HepG2 (cell line): ENCODE results near the gene CCL19. TPM values are rescaled to one million over a fixed set of nuclear protein-coding genes. Genes with fewer than 3 reads are reported as not detected.
A peak's percentile ranks its signal among the peaks of the same experiment; 100 is the strongest.

Experiments
- AHDC1 ChIP-seq: sonication (generic); formaldehyde crosslinking; IDR thresholded peaks from 2 replicates; pipeline ENCODE4 v1.5.1; 2020; ENCODE audit warnings: mild to moderate bottlenecking, missing genetic modification reagents, borderline replicate concordance
- FOXP1 ChIP-seq, 2 experiments: fragments of 450-650 bp in 1 of 2; IDR thresholded peaks; 2 replicates each; pipeline ENCODE4 v1.6.1; 2017 to 2018; ENCODE audit warnings: antibody characterized with exemption in 1 of 2
- GTF3A ChIP-seq: sonication (generic); formaldehyde crosslinking; conservative IDR thresholded peaks from 2 replicates; pipeline ENCODE4 v1.4.0; 2020; ENCODE audit warnings: mild to moderate bottlenecking, missing genetic modification reagents
- MEIS2 ChIP-seq: sonication (generic); formaldehyde crosslinking; IDR thresholded peaks from 2 replicates; pipeline ENCODE4 v1.9.0; 2021; ENCODE audit warnings: mild to moderate bottlenecking, missing genetic modification reagents
- NCOR1 ChIP-seq: fragments of 200-600 bp; sonication (generic); IDR thresholded peaks from 2 replicates; pipeline ENCODE4 v1.7.0; 2017; ENCODE audit warnings: antibody characterized with exemption, low read length, borderline replicate concordance
- ZFAT ChIP-seq: sonication (generic); formaldehyde crosslinking; conservative IDR thresholded peaks from 2 replicates; pipeline ENCODE4 v1.8.1; 2023; ENCODE audit warnings: missing genetic modification reagents, inconsistent platforms
- ZNF34 ChIP-seq: sonication (generic); formaldehyde crosslinking; IDR thresholded peaks from 2 replicates; pipeline ENCODE4 v1.4.0; 2020; ENCODE audit warnings: mild to moderate bottlenecking, missing genetic modification reagents, borderline replicate concordance
- ZNF564 ChIP-seq: sonication (generic); formaldehyde crosslinking; IDR thresholded peaks from 2 replicates; pipeline ENCODE4 v1.8.1; 2023; ENCODE audit warnings: mild to moderate bottlenecking, missing genetic modification reagents
- ZNF572 ChIP-seq: sonication (generic); formaldehyde crosslinking; IDR thresholded peaks from 2 replicates; pipeline ENCODE4 v1.5.1; 2020; ENCODE audit warnings: mild to moderate bottlenecking, missing genetic modification reagents
- ZNF644 ChIP-seq: IDR thresholded peaks from 2 replicates; pipeline ENCODE4 v1.6.1; 2016; ENCODE audit warnings: low read depth
- ZNF768 ChIP-seq: sonication (generic); formaldehyde crosslinking; IDR thresholded peaks from 2 replicates; pipeline ENCODE4 v1.4.0; 2020; ENCODE audit warnings: missing genetic modification reagents
- ZSCAN20 ChIP-seq: sonication (generic); formaldehyde crosslinking; IDR thresholded peaks from 2 replicates; pipeline ENCODE4 v1.4.0; 2020; ENCODE audit warnings: missing genetic modification reagents, mild to moderate bottlenecking, borderline replicate concordance
- polyA plus RNA-seq, 8 experiments: library from polyadenylated mRNA; depleted of rRNA in 3 of 8; stranded (reverse) in 7 of 8; unstranded in 1 of 8; fragments of >200 nt; fragmentation: Illumina TruSeq in 4 of 8; extraction: Trizol in 4 of 8; gene quantifications; 2 replicates each; pipeline versions ENCODE4 v1.2.1 to v1.2.3, GENCODE V29; 2011 to 2016; ENCODE audit warnings: low read depth in 4 of 8, missing spikeins in 1 of 8, mixed read lengths in 1 of 8; ENCODE audit not compliant: insufficient read depth in 1 of 8
- total RNA-seq, 5 experiments: library from RNA; depleted of rRNA; stranded (reverse); fragments of >200 nt; fragmentation: Illumina TruSeq; extraction: Trizol; gene quantifications; 2 replicates each; pipeline ENCODE4 v1.2.3, GENCODE V29; 2016; ENCODE audit warnings: low read depth in 1 of 5
- TF ChIP-seq, protein P1 (sequence below): fragments of 450-650 bp; IDR thresholded peaks from 2 replicates; pipeline ENCODE4 v1.6.1; 2017; ENCODE audit warnings: mild to moderate bottlenecking
- TF ChIP-seq, protein P2 (sequence below), 2 experiments: fragments of 450-650 bp in 1 of 2; sonication (generic) in 1 of 2; formaldehyde crosslinking; IDR thresholded peaks; 2 replicates each; pipeline versions ENCODE4 v1.5.0 to v1.8.0; 2020 to 2022; ENCODE audit warnings: mild to moderate bottlenecking in 1 of 2, missing genetic modification reagents in 1 of 2
- TF ChIP-seq, protein P3 (sequence below): sonication (generic); formaldehyde crosslinking; IDR thresholded peaks from 2 replicates; pipeline ENCODE4 v1.4.0; 2020; ENCODE audit warnings: missing genetic modification reagents

Gene CCL19
- total and polyA plus RNA-seq, 2 of the 13 experiments (the other 11 are each of a cell fraction or from before 2014, with no cell fraction given) = not detected

DNA sequence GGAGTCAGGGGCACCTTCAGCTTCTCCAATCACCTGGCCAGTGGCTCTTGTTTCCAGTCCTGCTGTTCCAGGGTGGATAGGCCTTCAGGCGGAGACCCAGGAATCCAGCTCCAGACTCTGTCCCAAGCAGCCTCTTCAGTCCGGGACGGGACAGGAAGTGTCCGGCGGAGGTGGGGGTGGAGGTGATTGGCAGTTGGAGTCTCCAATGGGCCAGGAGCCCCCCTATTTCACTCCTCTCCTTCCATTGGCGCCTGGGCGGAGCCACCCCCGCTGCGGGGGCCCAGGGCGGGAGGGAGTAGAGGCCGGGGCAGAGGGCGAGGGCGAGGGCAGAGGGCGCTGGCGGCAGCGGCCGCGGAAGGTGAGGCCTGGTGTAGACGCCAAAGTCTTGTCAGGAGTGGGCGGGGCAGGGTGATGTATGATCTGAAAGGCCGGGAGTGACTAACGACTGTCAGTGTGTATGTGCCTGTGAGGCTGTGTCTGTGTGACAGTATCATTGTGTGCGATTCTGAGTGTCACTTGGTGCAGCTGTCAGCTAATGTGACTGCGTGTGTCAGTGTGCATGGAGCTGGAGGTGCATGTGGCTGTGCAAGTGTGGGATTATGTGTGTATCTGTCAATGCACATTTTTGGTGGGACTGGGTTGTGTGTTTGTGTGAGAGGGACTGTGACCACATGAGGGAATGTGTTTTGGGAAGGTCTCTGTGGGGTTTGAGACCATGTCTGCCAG, 39.0 kb downstream of the CCL19 start, which contains the start of gene IL11RA (continued):
- TF ChIP-seq, protein P1, sequence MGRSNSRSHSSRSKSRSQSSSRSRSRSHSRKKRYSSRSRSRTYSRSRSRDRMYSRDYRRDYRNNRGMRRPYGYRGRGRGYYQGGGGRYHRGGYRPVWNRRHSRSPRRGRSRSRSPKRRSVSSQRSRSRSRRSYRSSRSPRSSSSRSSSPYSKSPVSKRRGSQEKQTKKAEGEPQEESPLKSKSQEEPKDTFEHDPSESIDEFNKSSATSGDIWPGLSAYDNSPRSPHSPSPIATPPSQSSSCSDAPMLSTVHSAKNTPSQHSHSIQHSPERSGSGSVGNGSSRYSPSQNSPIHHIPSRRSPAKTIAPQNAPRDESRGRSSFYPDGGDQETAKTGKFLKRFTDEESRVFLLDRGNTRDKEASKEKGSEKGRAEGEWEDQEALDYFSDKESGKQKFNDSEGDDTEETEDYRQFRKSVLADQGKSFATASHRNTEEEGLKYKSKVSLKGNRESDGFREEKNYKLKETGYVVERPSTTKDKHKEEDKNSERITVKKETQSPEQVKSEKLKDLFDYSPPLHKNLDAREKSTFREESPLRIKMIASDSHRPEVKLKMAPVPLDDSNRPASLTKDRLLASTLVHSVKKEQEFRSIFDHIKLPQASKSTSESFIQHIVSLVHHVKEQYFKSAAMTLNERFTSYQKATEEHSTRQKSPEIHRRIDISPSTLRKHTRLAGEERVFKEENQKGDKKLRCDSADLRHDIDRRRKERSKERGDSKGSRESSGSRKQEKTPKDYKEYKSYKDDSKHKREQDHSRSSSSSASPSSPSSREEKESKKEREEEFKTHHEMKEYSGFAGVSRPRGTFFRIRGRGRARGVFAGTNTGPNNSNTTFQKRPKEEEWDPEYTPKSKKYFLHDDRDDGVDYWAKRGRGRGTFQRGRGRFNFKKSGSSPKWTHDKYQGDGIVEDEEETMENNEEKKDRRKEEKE = no peak
- TF ChIP-seq ZFAT = no peak
- no peak for TF ChIP-seq ZNF572 (CRISPR knock-in tag)
- TF ChIP-seq ZSCAN20 = no peak
- no peak for TF ChIP-seq ZNF34 (CRISPR knock-in tag)
- peak; percentile 97 for TF ChIP-seq MEIS2 (CRISPR knock-in tag)
- TF ChIP-seq FOXP1 (IDR thresholded peaks at IDR 0.05) = no peak
- TF ChIP-seq FOXP1 (CRISPR knock-in tag; IDR thresholded peaks at IDR 0.05) = peak; percentile 27; the same call in 1 of the 2 replicates
- TF ChIP-seq ZNF768 (CRISPR knock-in tag) = no peak; the same call in 1 of the 2 replicates
- TF ChIP-seq, protein P2, sequence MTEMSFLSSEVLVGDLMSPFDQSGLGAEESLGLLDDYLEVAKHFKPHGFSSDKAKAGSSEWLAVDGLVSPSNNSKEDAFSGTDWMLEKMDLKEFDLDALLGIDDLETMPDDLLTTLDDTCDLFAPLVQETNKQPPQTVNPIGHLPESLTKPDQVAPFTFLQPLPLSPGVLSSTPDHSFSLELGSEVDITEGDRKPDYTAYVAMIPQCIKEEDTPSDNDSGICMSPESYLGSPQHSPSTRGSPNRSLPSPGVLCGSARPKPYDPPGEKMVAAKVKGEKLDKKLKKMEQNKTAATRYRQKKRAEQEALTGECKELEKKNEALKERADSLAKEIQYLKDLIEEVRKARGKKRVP (CRISPR knock-in tag; IDR thresholded peaks at IDR 0.05) = no peak
- peak; percentile 50; the same call in 1 of the 2 replicates for TF ChIP-seq NCOR1
- no peak for TF ChIP-seq ZNF564 (CRISPR knock-in tag)
- no peak for TF ChIP-seq AHDC1 (CRISPR knock-in tag)
- TF ChIP-seq, protein P3, sequence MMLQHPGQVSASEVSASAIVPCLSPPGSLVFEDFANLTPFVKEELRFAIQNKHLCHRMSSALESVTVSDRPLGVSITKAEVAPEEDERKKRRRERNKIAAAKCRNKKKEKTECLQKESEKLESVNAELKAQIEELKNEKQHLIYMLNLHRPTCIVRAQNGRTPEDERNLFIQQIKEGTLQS = no peak
- no peak for TF ChIP-seq GTF3A (CRISPR knock-in tag)
- no peak for TF ChIP-seq ZNF644 (CRISPR knock-in tag)
